ENCODE measurements around the gene SRBD1.

Gene SRBD1

GRCh38 chr2:45598545-45598944, 12.5 kb downstream of the SRBD1 start:
- in situ Hi-C loops (cut with MboI; ENCODE audit: low sequenced_read_pairs), result loop anchor here (25.0 kb wide), 1 partner anchor 611 kb away; no protein-coding TSS in a partner anchor

DNA sequence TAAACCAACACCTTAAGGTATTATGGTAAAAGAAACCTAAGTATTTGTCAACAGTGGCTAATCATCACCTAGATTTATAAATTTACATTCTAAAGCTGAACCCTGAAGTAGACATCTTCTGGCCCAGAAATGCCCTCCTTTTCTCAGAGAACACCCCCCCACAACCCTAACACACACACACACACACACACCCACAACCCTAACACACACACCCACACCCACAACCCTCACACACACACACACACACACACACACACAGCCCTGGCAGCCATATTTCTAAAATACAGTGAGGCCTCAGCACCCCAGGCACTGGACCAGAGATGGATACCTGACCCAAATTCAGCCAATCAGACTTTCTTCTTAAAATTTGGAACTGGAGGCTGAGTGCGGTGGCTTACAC, 14.3 kb downstream of the SRBD1 start:
- in situ Hi-C loops (cut with MboI; ENCODE audit: low sequenced_read_pairs), result loop anchor here (25.0 kb wide), 1 partner anchor 609 kb away; no protein-coding TSS in a partner anchor

DNA sequence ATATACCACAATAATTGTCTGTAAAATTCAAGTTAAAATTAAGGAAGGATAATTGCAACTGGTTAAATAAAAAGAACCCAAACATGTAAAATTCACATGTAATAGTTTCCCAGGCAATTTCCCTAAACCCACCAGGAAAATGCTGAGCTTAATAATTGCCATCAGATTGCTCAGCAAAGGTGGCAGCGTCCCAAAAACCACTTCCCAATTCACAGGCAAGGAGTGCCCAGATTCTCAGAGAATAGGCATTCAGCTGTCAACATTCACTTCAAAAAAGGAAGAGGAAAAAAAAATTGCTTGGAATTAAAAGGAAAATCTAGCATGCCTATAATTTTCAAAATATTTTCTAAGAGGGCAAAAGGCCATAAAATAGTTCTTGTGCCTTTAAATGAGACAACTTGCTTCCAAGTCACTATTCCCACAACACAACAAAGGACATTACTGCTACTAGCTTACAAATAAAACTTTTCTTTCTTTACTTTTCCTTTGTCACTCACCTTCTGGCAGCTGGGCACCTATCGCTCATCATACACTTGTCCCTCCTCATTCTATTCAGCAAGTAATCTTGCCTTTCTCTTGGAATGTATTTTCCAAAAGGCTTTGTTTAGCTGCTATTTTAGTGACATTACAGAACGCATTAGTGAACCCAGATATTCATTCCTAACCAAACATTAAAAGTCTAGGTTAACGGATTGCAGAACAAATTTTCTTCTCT, 15.2 kb downstream of the SRBD1 start:
- in situ Hi-C loops (cut with MboI; ENCODE audit: low sequenced_read_pairs), result loop anchor here (25.0 kb wide), 1 partner anchor 609 kb away; no protein-coding TSS in a partner anchor

GRCh38 chr2:45591073-45591472, 20.0 kb downstream of the SRBD1 start:
- in situ Hi-C loops (cut with MboI; ENCODE audit: low sequenced_read_pairs), result loop anchor here (25.0 kb wide), 1 partner anchor 604 kb away; no protein-coding TSS in a partner anchor

- in situ Hi-C loops (cut with MboI; ENCODE audit: low sequenced_read_pairs), result loop anchor here (25.0 kb wide), 1 partner anchor 601 kb away; no protein-coding TSS in a partner anchor
These were observed 22.8 kb downstream of the SRBD1 start for GRCh38 chr2:45588158-45588829.

GRCh38 chr2:45586600-45586999, 24.5 kb downstream of the SRBD1 start:
- in situ Hi-C loops (cut with MboI; ENCODE audit: low sequenced_read_pairs), result loop anchor here (25.0 kb wide), 1 partner anchor 599 kb away; no protein-coding TSS in a partner anchor

GRCh38 chr2:45585267-45585861, 25.7 kb downstream of the SRBD1 start:
- in situ Hi-C loops (cut with MboI; ENCODE audit: low sequenced_read_pairs), result loop anchor here (25.0 kb wide), 1 partner anchor 598 kb away; no protein-coding TSS in a partner anchor

- in situ Hi-C loops (cut with MboI; ENCODE audit: low sequenced_read_pairs), result loop anchor here (25.0 kb wide), 1 partner anchor 597 kb away; no protein-coding TSS in a partner anchor
These were observed 27.1 kb downstream of the SRBD1 start for GRCh38 chr2:45583977-45584376.

- in situ Hi-C loops (cut with MboI; ENCODE audit: low sequenced_read_pairs), result loop anchor here (25.0 kb wide), 1 partner anchor 595 kb away; no protein-coding TSS in a partner anchor
These were observed 28.5 kb downstream of the SRBD1 start for GRCh38 chr2:45582522-45582921.

- in situ Hi-C loops (cut with MboI; ENCODE audit: low sequenced_read_pairs), result loop anchor here (25.0 kb wide), 1 partner anchor 591 kb away; no protein-coding TSS in a partner anchor
These were observed 32.8 kb downstream of the SRBD1 start for GRCh38 chr2:45578056-45578843.

GRCh38 chr2:45577441-45577840, 33.6 kb downstream of the SRBD1 start:
- in situ Hi-C loops (cut with MboI; ENCODE audit: low sequenced_read_pairs), result loop anchor here (25.0 kb wide), 1 partner anchor 590 kb away; no protein-coding TSS in a partner anchor

GRCh38 chr2:45575881-45576280, 35.2 kb downstream of the SRBD1 start:
- in situ Hi-C loops (cut with MboI; ENCODE audit: low sequenced_read_pairs), result loop anchor here (25.0 kb wide), 1 partner anchor 589 kb away; no protein-coding TSS in a partner anchor

- in situ Hi-C loops (cut with MboI; ENCODE audit: low sequenced_read_pairs), result no loop called here
These were observed 38.1 kb downstream of the SRBD1 start for GRCh38 chr2:45572979-45573378.

GRCh38 chr2:45571940-45572339, 39.1 kb downstream of the SRBD1 start:
- in situ Hi-C loops (cut with MboI; ENCODE audit: low sequenced_read_pairs), result no loop called here

DNA sequence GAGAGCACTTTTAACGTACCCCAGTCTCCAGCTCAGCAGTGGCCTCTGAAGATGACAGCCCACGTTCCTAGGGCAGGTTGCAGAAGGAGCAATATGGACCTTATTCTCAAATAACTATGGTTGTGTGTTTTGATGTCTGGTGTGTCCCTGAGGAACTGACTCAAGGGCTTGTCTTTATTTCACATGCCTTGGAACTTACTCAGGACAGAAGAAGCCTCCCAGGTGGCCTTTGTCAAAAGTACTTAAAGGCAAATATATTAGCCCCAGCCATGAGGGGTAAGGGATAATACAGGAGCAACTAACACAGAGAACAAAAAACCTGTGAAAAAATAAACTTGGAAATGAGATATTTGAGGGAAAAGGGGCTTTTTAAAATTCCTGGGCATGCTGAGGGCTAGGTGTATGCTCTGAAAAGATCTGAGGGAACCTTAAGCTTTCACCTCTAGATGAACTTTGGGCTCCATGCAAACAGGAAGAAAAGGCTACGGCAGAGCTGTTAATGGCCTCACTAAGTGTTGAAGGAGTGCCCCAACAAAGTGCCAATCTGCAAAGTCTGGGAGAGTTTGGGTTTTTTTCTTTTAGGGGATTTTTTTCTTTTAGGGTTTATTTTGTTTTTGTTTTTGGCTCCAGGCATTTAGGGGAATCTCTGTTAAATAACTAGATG, 40.3 kb downstream of the SRBD1 start:
- in situ Hi-C loops (cut with MboI; ENCODE audit: low sequenced_read_pairs), result no loop called here

- in situ Hi-C loops (cut with MboI; ENCODE audit: low sequenced_read_pairs), result no loop called here
These were observed 42.1 kb downstream of the SRBD1 start for GRCh38 chr2:45568935-45569334.

DNA sequence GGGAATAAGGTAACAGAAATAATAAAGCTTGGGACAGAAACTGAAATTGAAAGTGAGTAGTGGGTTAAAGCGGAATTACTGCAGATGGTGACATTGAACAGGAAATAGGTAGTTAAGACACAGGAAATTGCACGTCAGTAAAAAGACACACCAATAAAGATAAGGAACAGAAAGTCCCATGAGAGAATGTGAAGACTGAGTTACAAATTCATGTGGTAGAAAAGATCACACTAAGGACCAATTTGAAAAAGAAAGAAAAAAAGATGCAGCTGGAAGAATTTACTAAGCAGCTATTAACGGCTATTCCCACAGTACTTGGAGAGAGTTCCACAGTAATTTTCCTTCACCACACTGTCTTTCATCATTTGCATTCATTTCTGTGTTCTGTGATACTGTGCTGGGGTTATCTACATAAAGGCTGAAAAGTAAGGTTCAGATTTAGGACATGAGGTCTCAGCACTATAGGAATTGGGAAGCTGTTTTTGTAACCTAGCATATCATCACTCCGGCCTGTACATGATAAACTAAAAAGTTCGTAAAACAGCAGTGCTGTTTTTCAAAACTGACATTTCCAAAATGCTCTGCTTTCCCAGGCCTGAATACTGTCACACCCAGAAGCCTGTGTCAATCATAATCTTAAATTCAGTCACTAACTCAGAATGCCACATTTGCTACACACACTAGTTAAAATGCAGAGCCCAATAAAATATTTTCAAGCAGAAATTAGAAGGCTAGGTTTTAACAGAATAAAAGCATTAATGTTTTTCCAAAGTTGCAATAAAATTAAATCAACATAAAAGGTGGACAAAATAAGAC, 42.9 kb downstream of the SRBD1 start:
- in situ Hi-C loops (cut with MboI; ENCODE audit: low sequenced_read_pairs), result no loop called here

- in situ Hi-C loops (cut with MboI; ENCODE audit: low sequenced_read_pairs), result no loop called here
These were observed 43.6 kb downstream of the SRBD1 start for GRCh38 chr2:45567288-45567963.
